Transverse colon (tissue), 4 donors: ENCODE measurements around the gene TLR4. TPM values are rescaled to one million over a fixed set of nuclear protein-coding genes. Genes with fewer than 3 reads are reported as not detected.

Experiments used
- DNase-seq: peaks from one replicate; pipeline ENCODE4 v3.0.0-alpha.2; 2019
- H3K27ac ChIP-seq, 4 donors: fragments of 200-600 bp; sonication (generic); 2 replicates each; pipeline ENCODE4 v1.5.1; 2016 to 2018; ENCODE audit warnings: inconsistent platforms in 4 of 4
- H3K27me3 ChIP-seq: fragments of 200-600 bp; sonication (generic); 2 replicates; pipeline ENCODE4 v1.5.1; 2017; ENCODE audit warnings: inconsistent platforms
- H3K36me3 ChIP-seq, 4 donors: fragments of 200-600 bp; sonication (generic); 2 replicates each; pipeline ENCODE4 v1.5.1; 2017 to 2019; ENCODE audit warnings: inconsistent platforms in 4 of 4
- H3K4me1 ChIP-seq, 4 donors: fragments of 200-600 bp; sonication (generic); 2 replicates each; pipeline ENCODE4 v1.5.1; 2017 to 2020; ENCODE audit warnings: inconsistent platforms in 4 of 4
- H3K4me3 ChIP-seq, 4 donors: fragments of 200-600 bp; sonication (generic); 1 replicate in 1 of 4; 2 replicates in 3 of 4; pipeline versions ENCODE4 v1.5.1 to v1.6.1; 2017 to 2019; ENCODE audit warnings: inconsistent platforms in 4 of 4
- H3K9me3 ChIP-seq, 2 donors: fragments of 200-600 bp; sonication (generic); 2 replicates each; pipeline ENCODE4 v1.5.1; 2017 to 2019; ENCODE audit warnings: inconsistent platforms in 2 of 2
- EP300 ChIP-seq: sonication (generic); formaldehyde crosslinking; IDR thresholded peaks from one replicate; pipeline ENCODE4 v1.6.1; 2017; ENCODE audit warnings: antibody characterized with exemption, low read depth
- POLR2A ChIP-seq: fragments of 450-650 bp; IDR thresholded peaks from one replicate; pipeline ENCODE4 v1.6.1; 2016; ENCODE audit warnings: antibody characterized with exemption, mild to moderate bottlenecking, moderate library complexity
- POLR2AphosphoS5 ChIP-seq, 3 donors: sonication (generic); formaldehyde crosslinking; IDR thresholded peaks; one replicate each; pipeline ENCODE4 v1.6.1; 2016; ENCODE audit warnings: antibody characterized with exemption in 3 of 3
- WGBS, 2 donors: methylation state at CpG; one replicate each; pipeline ENCODE4 v1.1.5; 2018; ENCODE audit warnings: low coverage in 1 of 2; 5-methylcytosine and 5-hydroxymethylcytosine counted together
- in situ Hi-C, 4 donors: fragments of 200-750 bp; cut with MboI; loops; one replicate each; pipeline versions ENCODE4 v1.15.0 to v1.15.1; 2017; ENCODE audit warnings: low sequenced_read_pairs in 3 of 4, low pct_ligation_motif_present in 1 of 4, low pct_unique_long_range_greater_than_20kb in 1 of 4
- intact Hi-C: fragments of 100-400 bp; cut with DNase I; formaldehyde crosslinking; loops from one replicate; pipeline ENCODE4 v1.15.1; 2023; ENCODE audit warnings: low total_unique reads
- total RNA-seq, 4 donors: library from RNA; depleted of rRNA; stranded (reverse); fragments of >200 nt; gene quantifications; one replicate each; pipeline ENCODE4 v1.1.0, GENCODE V29; 2016
- TF ChIP-seq, protein P1 (sequence below), 5 experiments: fragments of 200-600 bp in 3 of 5; fragments of 450-650 bp in 2 of 5; sonication (generic) in 3 of 5; IDR thresholded peaks; 1 replicate in 2 of 5; 2 replicates in 3 of 5; pipeline ENCODE4 v1.5.1; 2016 to 2017; ENCODE audit warnings: antibody characterized with exemption in 5 of 5, inconsistent platforms in 3 of 5, mild to moderate bottlenecking in 2 of 5, moderate library complexity in 1 of 5

Gene TLR4
- total RNA-seq, 4 donors from 2014 or later: 2.2 to 12.4 (median 6.5) TPM

DNA sequence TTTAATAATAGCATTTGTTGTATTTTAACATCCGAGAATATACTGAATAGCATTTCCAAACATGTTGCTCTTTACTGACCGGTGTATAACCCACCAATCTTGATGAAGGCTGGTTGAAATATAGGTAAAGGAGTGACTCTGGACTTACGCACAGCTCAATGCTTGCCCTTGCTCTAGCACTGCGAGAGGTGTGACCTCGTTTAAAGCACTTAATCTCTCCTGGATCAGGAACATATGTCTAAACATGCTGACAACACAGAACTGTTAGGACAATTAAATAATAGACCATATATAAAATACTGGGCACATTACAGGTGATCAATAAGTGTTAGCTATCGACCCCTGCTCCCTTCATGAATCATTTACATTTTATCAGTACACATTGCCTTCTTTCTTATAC is 28.3 kb downstream of the TLR4 start:
- no peaks in the 10 kb centered on the region for H3K9me3 ChIP-seq
- peak overlapping the region in 1 of 4 donors; percentile 71 for H3K27ac ChIP-seq
- H3K36me3 ChIP-seq: no peaks in the 10 kb centered on the region
- in situ Hi-C loops: no loop called here
- 64 to 71% methylated on average over 6 of the region's 6 CpGs for WGBS, 2 donors
- TF ChIP-seq, protein P1, sequence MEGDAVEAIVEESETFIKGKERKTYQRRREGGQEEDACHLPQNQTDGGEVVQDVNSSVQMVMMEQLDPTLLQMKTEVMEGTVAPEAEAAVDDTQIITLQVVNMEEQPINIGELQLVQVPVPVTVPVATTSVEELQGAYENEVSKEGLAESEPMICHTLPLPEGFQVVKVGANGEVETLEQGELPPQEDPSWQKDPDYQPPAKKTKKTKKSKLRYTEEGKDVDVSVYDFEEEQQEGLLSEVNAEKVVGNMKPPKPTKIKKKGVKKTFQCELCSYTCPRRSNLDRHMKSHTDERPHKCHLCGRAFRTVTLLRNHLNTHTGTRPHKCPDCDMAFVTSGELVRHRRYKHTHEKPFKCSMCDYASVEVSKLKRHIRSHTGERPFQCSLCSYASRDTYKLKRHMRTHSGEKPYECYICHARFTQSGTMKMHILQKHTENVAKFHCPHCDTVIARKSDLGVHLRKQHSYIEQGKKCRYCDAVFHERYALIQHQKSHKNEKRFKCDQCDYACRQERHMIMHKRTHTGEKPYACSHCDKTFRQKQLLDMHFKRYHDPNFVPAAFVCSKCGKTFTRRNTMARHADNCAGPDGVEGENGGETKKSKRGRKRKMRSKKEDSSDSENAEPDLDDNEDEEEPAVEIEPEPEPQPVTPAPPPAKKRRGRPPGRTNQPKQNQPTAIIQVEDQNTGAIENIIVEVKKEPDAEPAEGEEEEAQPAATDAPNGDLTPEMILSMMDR (IDR thresholded peaks at IDR 0.05): no peak
- TF ChIP-seq POLR2A: no peak
- peaks cover 5 to 23% (median 11%) of the 10 kb centered on the region in 4 donors for H3K4me1 ChIP-seq
- no peaks in the 10 kb centered on the region for H3K27me3 ChIP-seq
- no peak for DNase-seq
- no peak overlapping the region for H3K4me3 ChIP-seq
- intact Hi-C loops: no loop called here

DNA sequence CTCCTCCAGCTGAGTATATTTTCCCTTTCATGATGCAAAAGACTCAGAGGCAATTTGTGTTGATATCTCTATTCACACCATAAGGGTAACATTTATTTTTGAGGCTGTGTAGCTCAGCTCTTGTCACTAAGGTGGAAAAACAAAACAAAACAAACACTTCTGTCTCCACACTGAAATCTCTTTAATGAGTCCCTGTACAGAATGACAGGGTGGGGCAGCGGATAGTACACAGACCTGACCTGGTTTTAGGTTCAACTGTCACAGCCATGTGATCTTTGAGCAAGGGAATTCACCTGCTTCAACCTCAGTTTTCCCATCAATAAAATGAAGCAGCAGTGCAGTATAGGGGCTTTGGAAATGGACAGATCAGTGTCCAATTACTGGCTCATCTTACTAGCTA is 29.3 kb downstream of the TLR4 start:
- H3K9me3 ChIP-seq: no peaks in the 10 kb centered on the region
- in situ Hi-C loops (no loop called here), intact Hi-C loops (no loop called here)
- H3K27ac ChIP-seq: peak overlapping the region in 3 of 4 donors; percentile 41 to 71 (median 48)
- 44% methylated on average over 1 of the region's 1 CpG; no CpG with 5 or more reads in 1 of the 2 donors for WGBS, 2 donors
- peak; percentile 63 for TF ChIP-seq EP300
- TF ChIP-seq POLR2A: no peak
- H3K27me3 ChIP-seq: no peaks in the 10 kb centered on the region
- H3K4me1 ChIP-seq: peaks cover 5 to 23% (median 11%) of the 10 kb centered on the region in 4 donors
- H3K36me3 ChIP-seq: no peaks in the 10 kb centered on the region
- peak; percentile 54 for DNase-seq
- H3K4me3 ChIP-seq: no peak overlapping the region

DNA sequence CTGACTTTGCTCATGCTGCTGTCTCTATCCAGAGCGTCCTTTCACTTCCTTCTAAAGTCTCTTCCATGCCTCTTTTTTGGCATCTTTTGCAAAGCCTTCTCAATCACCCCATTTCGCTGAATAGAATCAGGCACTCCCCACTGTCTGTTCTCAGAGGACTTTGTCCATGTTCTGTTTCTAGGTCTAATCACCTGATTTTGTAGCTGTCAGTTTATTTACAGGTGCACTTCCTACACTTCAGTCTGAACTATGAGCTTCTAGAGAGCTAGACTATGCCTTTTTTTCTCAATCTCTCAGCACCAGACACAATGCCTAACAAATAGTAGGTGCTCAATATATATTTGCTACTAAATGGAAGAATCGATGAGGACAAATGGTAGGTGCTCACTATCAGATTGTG is 29.9 kb downstream of the TLR4 start:
- no peak overlapping the region for H3K4me3 ChIP-seq
- WGBS, 2 donors: 77 to 88% methylated on average over 3 of the region's 3 CpGs
- in situ Hi-C loops: no loop called here
- no peaks in the 10 kb centered on the region for H3K9me3 ChIP-seq
- no peak for TF ChIP-seq POLR2AphosphoS5 (IDR thresholded peaks at IDR 0.05)
- TF ChIP-seq EP300: no peak
- no peak for TF ChIP-seq POLR2A
- TF ChIP-seq, protein P1 (IDR thresholded peaks at IDR 0.05): no peak
- peaks cover 5 to 23% (median 11%) of the 10 kb centered on the region in 4 donors for H3K4me1 ChIP-seq
- DNase-seq: no peak
- intact Hi-C loops: no loop called here
- H3K36me3 ChIP-seq: no peaks in the 10 kb centered on the region
- H3K27ac ChIP-seq: peak overlapping the region in 3 of 4 donors; percentile 30 to 52 (median 41)
- no peaks in the 10 kb centered on the region for H3K27me3 ChIP-seq

DNA sequence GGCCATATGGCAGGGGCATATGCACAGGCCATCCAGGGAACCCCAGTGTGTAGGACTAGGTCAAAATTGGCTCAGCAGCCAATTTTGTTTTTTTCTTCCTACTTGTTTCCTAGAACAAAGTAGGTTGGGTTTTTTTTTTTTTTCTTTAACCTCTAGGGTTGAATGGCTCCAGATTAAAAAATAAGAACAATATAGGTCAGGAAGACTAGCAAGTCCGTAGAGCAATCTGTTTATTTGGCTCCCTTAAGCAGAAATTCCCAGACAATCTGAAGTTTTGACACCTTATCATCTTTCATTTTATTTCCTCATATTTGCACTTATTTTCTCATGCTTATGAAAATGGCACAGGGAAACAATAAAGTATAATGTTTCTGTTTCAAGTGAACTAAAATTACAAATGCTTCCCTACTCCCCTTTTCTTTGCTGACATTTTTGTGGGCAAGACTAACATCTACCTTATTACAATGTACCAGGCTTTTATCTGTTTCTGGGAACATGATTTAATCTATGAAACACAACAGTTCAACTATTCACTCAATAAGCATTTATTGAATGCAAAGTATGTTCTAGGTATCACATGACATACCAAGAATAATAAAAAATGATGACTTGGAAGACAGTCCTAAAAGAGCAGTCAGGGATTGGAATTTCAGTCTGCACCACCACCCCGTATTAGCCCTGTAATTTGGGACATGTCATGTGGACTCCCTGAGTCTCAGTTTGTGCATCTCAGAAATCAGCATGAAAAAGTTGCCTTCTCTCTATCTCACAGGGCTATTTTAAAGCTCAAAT is 30.5 kb downstream of the TLR4 start:
- intact Hi-C loops: no loop called here
- WGBS, 2 donors: 60 to 74% methylated on average over 2 of the region's 2 CpGs
- TF ChIP-seq POLR2A (no peak), EP300 (no peak), POLR2AphosphoS5 (IDR thresholded peaks at IDR 0.05) (no peak)
- TF ChIP-seq, protein P1 (IDR thresholded peaks at IDR 0.05): no peak
- H3K36me3 ChIP-seq: no peaks in the 10 kb centered on the region
- H3K27me3 ChIP-seq: no peaks in the 10 kb centered on the region
- peak overlapping the region in 2 of 4 donors; percentile 30 to 52 for H3K27ac ChIP-seq
- H3K4me1 ChIP-seq: peaks cover 5 to 23% (median 11%) of the 10 kb centered on the region in 4 donors
- H3K4me3 ChIP-seq: no peak overlapping the region
- H3K9me3 ChIP-seq: no peaks in the 10 kb centered on the region
- no peak for DNase-seq
- in situ Hi-C loops: no loop called here
